HG02588 (cell line): ENCODE results near the gene TTC7B.

Experiments
- ATAC-seq: cut with Tn5 transposase; IDR thresholded peaks from one replicate; pipeline ENCODE4 v1.9.1; 2021; ENCODE audit warnings: mild to moderate bottlenecking, moderate library complexity; ENCODE audit not compliant: unreplicated experiment

The TTC7B gene

DNA sequence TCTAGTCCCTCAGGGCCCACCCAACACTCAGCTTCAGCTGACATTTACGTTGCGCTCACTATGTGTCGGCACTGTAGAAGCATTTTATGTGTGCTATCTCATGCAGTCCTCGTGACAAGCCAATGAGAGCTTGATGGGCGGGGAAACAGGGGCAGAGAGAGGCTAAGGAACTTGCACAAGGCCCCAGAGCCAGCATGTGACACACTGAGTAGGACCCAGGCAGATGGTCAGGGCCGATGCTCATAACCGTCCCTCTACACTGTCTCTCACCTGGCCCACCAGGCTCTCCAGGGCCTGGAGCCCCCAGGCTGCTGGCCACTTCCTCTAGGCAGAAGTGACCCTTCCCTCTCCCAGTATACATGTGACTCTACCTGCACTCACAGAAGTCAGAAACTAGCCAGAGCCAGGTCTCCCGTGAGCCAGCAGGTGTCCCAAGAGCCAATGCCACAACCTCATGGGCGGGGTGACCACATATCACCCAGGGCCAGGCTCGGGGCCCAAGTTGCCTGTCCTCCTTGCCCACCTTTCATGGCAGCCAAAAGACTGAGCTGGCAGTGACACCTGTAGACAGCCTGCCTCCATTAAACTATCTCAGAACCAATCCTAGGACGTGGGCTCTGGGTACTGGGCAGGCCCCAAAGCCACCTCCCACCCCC, 38.3 kb downstream of the TTC7B start:
- ATAC-seq: no peak

DNA sequence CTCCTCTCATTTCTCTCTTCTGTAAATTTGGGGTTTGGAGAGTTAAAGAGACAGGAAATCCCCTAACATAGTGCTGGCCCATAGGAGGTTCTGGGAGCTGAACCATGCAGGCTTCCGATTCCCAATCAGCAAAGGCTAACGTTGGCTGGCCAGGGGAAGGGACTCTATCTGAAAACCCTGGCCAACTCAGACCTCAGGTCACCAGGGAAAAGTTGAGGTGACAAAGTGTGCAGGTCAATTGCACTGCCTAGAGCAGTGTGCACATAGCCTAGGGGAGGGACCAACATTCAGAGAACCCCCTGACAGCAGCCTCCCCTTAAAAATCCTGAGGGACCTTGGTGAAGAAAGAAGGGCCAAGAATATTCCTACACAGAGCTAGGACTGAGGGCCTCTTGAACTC, 38.9 kb downstream of the TTC7B start:
- no peak for ATAC-seq

DNA sequence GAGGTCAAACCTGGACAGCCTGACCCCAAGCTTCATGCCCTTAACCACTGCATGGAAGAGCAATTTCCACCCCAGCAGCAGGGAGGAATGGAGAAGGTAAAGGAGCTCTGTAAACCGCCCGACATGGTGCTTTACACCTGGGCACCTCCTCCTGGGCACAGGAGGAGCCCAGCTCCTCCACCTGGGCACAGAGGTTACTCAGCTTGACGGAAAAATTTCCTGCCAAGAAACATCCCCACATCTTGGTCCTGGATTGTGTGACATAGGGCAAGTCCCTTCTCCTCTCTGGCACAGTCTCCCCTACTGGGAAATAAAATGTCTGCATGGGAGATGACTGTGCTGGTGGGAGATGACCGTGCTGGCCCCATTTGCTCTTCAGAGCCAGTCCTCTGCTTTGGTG, 40.8 kb downstream of the TTC7B start:
- no peak for ATAC-seq

DNA sequence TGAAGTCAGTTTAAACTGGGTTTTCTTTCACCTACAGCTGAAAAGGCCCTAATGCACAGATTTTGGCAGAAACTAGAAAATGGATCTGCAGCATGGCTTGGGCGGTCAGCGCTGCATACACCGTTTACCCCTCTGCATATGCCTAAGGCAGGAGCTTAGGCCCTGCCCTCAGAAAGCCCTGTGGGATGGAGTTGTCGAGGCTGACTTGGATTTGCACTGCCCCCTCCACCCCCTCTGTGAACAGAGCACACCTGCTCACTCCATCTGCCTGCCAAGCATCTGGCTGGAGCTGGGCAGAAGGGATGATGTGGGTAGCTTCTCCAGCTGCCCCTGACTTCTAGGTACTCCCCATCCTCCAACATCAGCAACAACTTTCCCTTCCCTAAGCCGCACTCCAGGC, 41.9 kb downstream of the TTC7B start:
- ATAC-seq: no peak

DNA sequence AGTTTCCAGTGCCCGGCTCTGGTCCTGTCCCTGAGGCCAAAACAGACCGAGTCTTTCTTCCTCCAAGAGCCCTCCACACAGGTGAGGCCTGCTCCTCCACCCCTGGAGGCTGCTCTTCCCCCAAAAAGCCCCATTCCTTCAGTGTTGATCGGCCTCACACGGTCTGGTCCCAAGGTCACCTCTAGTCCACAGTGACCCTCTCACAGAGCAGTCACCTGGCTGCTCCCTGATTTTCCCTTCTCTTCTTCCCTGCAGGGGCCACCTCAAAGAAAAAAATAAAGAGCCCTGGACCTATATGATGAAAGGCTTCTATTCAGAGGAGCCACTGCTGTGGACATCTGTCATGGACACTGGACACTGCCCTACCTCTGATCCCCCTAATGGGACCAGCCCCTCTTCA, 42.5 kb downstream of the TTC7B start:
- ATAC-seq: no peak

DNA sequence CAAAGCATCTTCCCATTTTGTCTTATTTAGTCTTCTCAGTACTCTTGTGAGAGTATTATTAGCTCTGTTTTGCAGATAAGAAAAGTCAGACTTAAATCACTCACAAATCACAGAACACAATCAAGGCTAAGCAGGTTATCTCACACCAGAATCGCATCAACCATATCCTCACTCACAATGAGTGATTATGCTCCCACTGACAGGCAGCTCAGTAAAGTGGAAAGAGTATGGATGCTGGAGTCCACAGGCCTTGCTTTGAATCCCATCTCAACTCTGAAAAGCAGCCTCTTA, 43.1 kb downstream of the TTC7B start:
- no peak for ATAC-seq

DNA sequence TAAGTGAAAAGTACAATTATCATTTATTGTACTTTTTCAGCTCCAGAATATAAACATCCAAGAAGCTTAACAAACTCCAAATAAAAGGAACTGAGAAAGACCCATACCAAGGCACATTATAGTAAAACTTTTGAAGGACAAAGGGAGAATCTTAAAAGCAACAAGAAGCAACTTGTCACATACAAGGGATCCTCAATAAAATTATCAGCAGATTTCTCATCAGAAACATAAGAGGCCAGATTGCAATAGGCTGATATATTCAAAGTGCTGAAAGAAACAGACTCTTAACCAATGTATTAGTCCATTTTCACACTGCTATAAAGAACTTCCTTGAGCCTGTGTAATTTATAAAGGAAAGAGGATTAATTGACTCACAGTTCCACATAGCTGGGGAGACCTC, 48.3 kb downstream of the TTC7B start:
- ATAC-seq: no peak

DNA sequence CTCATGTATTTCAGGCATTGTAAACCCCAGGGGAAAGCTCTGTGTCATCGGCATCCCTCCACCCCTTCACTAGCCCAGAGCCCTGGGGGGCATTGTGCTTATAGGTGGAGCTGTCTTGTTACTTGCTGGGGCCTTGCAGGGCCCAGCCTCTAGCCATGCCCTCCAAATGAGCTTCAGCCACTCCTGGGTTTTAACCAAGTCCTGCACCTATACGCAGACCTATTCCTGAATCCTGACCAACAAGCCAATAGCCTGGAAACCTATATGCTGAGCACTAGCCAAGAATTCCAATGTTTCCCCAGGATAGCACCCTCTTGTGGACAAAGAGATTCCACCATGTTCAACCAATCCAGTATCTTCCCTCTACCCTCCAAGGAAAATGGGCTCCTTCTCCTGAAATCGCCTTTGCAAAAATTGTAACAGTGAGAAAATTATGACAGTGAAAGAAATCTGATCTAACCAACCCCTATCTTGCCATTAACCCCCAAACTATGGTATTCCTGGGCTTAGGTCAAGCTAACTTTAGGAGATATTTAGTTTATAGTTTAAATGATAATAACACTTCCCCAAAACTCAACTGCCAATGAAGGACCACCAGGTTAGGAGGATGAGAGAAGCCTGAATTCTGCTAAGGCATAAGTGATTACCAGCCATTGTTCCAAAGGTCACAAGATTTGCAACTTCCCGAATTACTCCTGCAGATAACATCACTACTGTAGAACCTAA, 55.5 kb downstream of the TTC7B start:
- ATAC-seq: no peak

DNA sequence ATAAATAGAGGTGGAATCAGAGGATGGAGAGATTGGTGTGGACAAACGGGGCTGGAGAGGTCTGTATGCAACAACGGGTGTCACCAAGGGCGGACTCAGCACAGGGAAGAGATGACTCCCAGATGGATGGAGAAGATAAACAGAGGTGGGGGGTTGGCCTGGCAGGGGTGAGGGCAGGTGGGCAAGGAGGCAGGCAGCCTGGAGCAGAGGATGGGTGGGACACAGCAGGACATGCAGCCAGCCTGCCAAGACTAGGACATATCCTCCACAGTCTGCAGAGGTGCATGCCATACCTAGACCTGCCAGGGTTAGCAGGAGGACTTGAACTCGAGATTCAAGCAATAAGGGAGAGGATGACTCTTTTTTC, 56.2 kb downstream of the TTC7B start:
- no peak for ATAC-seq

DNA sequence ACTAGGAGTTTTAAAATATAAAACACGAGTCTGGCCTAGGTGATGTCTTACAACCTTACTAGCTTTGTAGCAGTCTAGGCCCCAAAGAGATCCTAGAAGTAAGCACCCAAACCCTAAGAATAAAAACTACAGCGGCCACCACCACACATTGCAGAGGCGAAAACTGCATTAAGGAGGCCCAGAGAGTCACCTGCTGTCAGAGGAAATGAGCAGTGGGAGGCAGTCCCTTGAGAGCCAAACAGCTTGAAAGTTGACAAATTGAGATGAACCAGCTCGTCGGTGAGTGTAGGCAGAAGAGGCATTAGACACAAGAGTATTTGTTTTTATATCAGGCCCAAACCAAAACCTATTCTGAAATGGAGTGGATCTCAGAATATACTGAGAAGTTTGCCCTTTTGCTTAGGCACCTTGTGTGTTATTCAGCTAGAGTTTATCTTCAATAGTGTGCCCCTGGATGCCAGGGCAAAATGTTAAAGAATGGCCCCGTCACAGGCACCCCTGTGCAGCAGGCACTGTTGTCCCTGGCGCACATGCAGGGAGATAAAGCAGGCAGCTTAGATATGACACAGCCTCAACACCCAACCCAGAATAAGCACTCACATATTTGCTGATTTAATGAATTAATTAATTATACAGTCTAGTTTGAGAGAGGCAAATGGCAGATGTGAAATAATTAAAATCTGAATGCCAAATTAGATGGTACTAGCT, 56.7 kb downstream of the TTC7B start:
- no peak for ATAC-seq

DNA sequence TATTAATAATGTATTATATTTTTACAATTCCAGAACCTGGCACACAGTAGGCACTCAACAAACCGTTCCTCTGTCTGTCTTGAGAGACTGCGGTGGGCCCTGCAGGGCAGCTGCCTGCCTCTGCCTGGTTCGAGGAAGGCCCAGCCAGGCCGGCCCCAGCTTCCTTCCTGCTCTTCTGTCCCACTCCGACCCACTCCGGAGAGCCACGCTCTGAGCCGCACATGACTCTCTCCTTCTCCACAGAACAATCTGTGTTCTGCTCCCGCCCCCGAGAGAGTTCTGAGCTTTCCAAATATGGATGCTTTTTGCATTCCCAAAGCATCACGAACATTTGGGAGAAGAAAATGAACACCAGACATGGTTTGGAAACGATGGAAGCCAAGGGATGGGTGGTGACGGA, 57.3 kb downstream of the TTC7B start:
- ATAC-seq: no peak

DNA sequence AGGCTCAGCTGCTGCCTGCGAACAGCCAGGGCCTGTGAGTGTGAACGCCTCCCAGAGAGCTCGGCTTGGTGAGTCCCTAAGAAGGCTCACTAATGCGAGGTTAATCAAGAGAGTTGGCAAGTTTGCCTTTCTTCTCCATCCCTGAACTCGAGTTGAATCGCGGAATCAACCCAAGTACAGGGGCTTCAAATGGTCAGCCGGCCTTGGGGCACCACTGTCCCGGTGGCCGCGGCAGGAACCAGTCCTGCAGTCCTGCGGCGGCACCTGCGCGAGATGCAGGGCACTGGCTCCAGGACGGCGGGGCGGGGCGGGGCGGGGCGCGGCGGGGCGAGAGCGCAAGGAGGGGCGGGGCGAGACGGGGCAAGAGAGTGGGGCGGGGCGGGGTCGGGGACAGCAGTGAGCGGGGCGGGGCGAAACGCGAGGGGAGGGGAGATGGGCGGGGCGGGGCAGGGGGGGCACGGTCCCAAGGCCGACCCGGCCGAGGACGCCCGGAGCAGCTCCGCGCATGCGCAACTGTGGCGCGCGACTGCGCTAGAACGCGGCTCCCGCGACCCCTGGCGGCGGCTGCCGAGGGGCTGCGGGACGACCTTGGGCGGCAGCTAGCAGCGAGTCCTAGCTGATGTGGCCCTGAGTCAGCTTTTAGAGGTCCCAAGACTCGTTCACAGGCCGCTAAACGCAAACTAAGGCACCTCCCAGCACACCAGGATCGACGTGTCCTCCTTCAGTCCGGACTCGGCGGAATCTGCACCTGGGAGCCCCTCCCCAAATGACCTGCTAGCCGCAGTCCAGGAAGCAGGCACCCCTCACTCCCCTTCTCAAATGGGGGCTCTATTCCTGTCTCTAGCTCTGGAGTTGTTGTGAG, 58.0 kb downstream of the TTC7B start:
- ATAC-seq: peak; percentile 86

DNA sequence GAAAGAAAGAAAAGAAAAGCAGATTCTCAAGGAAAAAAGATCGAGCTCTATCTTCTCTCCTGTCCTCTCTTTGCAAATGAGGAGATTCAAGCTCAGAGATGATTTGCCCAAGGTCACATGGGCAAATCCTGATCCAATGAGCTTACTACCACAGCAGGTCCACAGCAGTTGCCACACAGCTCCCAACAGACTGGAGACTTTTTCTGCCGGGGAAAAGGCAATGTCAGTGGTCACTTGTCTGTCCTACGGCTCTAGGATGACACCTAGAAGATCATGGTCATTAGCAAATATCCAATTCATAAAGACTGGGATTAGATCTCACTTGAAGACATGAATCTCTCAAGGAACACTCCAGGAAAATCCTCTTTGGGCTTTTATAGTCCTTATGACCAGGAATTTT, 58.8 kb downstream of the TTC7B start:
- ATAC-seq: no peak

DNA sequence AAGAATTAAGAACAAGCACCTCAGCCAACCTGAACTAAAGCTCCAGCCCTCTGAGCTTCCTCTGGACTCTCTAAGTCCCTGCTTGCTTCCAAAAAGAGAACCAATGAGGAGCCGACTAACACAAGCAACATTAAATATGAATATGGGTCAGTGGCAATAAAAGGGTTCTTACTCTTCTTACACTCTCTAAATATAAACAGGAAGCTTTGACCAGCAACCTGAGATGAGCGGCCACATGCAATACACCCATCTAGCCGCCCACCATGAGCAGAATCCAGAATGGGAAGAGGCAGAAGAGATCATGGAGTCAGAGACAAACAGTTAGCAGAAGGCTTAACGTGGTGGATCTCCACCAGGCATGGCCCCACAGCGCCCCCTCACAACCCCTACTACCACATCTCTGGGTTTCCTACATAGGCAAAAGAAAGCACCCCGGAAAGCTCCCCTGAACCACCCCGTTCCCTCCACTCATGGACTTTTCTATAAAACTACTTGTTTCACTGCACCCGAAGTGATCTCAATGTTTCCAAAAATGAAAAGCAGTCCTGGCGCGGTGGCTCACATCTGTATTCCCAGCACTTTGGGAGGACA, 59.4 kb downstream of the TTC7B start:
- ATAC-seq: no peak

DNA sequence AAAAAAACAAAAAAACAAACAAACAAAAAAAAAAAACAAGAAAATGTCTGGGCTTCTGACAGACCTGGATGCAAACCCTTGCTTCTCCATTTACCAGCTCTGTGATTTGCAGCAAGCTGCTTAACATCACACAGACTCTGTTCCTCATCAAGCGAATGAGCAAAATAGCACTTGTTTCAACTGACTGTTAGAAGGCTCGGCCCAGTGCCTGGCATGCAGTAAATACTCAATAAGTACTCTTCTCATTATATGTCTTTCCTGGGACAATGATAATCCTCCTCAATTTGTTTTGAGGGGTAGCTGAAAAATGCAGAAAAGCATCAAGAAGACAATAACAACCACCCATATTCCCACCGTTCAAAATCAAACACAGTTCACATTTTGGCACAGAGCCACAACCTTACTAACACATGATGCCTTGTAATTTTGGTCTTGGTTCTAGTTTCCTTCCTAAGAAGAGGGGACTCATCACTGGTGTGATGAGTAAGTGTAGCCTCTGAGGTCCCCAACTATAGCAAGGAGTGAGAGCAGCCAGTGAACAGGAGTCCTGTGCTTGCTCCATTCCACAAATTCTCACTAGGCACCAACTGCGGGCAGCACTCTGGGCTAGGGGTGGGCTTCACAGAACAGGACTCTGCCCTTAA, 60.4 kb downstream of the TTC7B start:
- ATAC-seq: no peak

DNA sequence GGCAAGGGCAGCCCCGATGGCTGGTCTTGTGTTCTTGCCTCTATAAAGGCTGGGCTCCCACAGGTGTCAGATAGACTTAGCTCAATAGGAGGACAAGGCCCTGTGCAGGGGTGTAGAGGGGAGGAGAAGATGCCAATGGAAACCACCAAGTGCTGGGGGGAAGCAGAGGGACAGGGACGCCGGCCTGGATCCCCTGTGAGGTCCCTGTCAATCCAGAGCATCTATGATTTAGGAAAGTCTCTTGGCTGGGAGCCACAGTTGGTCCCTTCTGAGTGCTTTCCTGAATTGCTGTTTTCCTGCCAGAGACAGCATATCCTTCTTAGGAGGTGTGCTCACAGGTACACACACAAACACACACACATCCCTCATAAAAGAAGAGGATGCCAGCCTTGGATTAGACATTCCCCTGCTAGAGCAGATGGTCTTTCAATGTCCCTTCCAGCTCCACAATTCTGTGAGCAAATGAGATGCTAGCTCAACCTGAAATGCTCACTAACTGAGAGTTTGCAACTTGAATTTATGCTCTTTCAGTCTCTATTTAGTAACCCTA, 62.7 kb downstream of the TTC7B start:
- no peak for ATAC-seq

DNA sequence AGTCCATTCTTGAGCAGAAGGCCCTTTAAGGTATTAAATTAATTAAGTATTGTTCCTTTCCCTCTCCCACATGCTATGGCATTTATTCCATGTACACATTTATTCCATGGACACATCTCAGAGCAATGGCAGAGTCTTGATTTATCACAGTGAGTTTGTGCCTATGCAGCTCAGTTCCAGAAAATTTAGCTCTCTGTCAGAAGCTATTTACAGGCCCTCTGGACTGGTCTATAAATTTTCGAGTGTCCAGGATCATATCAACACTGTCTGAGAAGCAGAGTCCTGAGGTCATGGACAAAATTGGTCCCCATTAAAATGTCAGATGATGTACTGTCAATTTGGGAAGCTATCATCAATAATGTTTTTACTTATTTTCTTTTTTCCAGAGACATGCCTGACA, 65.5 kb downstream of the TTC7B start:
- no peak for ATAC-seq

DNA sequence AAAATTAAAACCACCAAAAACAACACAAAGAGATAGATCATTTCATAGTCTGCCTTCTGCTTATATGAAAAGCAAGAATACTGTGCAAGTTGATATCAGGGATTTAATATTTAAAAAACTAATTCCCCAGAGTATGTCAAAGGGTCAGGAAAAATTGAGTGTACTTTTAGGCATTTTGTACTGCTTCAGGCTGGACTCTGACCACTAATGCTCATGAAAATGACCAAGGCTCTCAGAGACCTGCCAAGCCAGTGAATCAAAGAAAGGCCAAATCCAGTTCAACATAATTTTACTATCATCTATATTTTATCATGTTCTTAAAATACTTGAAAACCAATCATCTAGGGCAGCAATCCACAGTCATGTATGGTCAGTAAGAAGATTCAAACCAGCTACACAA, 66.0 kb downstream of the TTC7B start:
- ATAC-seq: no peak

DNA sequence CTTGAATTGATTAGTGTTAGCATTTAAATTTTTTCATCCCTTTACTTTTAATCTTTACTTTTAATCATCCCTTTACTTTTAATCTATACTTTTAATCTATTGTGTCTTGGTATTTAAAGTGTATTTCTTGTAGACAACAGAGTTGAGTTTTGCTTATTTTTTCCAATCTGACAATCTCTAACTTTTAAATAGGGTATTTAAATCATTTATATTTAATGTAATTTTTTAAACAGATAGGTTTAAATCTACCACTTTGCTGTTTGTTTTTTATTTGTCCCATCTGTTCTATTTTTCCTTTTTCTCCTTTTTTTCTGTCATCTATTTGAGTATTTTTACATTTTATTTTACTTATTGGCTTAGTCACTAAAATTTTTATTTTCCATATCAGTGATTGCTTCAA, 68.3 kb downstream of the TTC7B start:
- ATAC-seq: no peak

DNA sequence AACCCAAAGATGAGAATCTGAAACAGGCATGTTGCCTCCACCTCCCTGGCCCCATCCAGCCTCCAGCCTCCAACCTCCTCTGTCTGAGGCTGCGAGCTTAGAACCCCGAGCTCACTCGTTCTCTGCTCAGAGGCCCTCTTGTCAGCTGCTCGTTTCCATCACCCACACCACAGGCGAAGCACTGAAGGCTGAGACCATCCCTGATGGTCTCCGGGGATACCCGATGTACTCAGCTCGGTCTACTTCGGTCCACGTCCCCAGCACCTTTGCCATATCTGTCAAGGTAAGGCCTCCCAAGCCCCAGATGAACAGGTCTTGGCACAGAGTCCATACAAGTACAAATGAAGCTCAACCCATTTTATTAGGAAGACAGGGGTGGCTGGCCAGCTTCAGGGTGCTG, 72.4 kb downstream of the TTC7B start:
- ATAC-seq: no peak
